NCI-H345 treated with DMSO at 0.1 percent for 48 hours (cell line): ENCODE measurements around the gene USP12.
"Not testable (repeated sequence)": the region's sequence is repeated elsewhere in the genome, so short reads cannot be mapped to it uniquely, and the experiment has no call there.

Experiments used
- DNase-seq: peaks from one replicate; lab custom pipeline; 2025; ENCODE audit not compliant: unreplicated experiment; lab: John Stamatoyannopoulos, UW

USP12 gene

GRCh38 chr13:27080018-27080948 is 91.3 kb downstream of the USP12 start:
- no peak for DNase-seq

DNA sequence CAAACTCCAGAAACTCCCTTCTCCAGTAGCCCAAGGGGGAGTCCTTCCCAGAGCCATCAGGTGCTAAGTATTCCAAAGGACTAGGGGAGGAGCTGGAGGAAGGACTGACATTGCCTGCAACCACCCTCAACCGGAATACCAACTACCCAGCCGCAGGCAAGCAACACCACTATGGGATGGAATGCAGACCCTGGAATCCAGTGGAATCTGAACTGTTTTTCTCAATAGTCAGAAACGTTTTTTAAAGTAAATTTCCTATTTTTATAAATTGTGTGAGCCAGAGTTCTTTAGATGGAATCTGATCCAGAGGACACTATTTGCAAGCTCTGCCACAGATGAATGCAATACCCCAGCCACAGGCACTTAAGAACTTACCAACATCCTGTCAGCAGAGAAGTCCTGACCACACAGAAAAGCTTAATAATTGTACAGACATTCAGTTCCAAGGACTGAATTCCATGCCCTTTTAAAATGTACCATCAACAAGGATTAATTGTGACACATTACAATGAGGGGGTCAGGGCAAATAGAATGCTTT is 92.1 kb downstream of the USP12 start:
- DNase-seq, result no peak

DNA sequence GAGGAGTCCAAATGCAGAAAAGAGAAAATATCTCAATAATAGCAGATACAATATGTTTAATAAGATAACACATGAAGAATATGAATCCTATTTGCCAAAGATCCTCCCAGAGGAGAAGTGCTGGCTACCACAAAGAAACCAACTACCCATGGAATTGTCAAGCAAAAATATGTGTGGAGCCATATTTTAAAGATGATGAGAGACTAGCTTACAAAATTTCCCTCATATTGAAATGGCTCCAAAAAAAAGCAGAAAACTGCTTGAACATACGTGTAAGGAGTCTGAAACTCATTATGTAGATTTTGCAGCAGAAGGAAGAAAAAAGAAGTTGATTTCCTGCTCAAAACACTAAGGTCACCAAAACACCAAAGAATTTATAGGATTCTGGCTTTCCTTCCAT is 94.2 kb downstream of the USP12 start:
- DNase-seq, result no peak

DNA sequence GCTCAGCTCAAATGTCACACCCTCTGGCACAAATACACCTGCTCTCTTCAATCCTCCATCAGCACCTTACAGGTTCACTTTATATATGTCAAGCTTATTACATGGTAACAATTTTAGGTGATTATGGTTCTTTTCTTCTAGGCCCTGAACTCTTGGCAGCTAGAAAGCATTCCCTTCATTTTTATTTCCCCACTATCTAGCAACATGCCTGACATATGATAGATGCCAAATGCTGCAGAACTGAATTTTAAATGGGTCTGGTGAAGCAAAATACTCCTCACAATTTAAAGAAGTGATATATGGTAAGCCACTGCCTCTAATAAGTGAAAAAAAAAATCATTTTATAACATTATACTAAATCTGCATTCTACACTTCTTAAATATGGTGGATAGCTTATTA is 95.2 kb downstream of the USP12 start:
- no peak for DNase-seq

- DNase-seq, result no peak
Measured at GRCh38 chr13:27073186-27073585, 98.4 kb downstream of the USP12 start.

GRCh38 chr13:27066123-27066522 is 105.5 kb downstream of the USP12 start:
- DNase-seq, result not testable (repeated sequence)

DNA sequence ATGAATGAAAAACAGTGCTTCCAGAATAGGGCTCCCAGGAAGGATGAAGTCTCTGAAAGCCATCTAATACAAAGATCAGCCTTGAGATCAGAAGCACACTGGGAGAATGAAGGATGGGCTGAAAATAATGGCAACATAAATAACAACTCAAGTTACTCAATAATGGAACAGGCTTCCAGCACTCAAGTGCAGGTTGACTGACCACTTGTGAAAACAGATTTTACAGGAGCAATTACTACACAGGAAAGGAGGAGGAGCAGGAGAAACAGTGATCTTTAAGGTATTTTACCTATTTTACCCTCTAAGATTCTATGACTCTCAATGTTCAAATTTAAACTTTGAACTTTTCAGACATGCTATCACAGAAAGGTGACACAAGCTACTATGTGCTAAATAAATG is 106.0 kb downstream of the USP12 start:
- no peak for DNase-seq

DNA sequence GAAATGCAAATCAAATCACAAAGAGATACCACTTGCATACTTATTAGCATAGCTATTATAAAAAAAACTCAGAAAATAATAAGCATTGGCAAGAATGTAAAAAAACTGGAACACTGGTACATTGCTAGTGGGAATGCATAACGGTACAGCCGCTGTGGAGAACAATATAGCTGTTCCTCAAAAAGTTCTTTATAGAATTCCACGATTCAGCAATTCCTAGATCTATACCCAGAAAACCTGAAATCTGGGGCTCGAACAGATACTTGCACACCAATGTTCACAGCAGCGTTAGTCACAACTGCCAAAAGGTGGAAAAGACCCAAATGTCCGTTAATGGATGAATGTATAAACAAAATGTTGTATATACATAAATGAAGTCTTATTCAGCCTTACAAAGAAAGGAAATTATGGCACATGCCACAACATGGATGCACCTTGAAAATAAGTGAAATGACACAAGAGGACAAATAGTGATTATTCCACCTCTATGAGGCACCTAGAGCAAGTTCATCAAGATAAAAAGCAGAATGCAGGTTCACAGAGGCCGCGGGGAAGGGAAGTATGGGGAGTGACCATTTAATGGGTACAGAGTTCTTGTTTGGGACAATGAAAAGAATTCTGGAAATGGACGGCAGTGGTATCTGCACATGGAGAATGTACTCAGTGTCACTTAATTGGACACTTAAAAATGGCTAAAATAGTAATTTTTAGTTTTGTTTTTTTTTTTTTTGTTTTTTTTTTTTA is 107.2 kb downstream of the USP12 start:
- no peak for DNase-seq

DNA sequence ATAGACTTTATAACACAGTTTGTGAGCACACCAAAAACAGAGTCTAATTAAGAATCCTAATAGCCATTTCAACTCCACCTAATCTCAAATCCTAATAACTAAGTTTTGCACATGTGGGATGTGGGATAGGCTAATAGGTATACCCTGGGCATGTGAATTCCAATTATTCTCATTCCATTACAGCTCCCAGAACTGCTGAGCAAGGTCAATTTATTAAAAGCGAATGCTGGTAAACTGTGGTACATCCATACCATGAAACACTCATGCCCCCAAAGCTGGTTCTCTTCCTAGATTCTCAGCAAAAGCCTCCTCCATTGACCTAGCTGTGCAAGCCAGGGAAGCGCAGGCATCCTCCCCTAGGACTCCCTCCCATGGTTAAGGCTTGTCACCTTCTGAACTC is 113.8 kb downstream of the USP12 start:
- no peak for DNase-seq

GRCh38 chr13:27055526-27055925 is 116.1 kb downstream of the USP12 start:
- DNase-seq, result no peak

DNA sequence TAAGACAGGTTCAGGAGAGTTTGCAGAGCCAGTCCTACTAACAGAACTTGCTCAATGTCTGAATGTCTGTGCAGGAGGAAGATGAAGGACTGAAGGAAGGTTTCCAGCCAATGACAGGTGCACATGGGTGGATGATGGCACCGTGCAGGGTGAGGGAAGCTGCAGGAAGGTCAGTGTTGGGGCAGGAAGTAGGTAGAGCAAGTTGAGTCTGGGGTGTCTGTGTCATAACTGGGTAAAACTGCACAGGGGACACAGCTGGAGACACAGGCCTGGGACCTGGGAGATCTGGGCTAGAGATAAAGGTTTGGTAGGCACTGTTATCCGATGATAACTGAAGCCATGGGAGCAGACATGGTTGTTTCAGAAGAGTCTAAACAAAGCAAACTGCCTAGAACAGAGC is 116.9 kb downstream of the USP12 start:
- DNase-seq, result no peak

- no peak for DNase-seq
Measured at GRCh38 chr13:27053902-27054595, 117.6 kb downstream of the USP12 start.

DNA sequence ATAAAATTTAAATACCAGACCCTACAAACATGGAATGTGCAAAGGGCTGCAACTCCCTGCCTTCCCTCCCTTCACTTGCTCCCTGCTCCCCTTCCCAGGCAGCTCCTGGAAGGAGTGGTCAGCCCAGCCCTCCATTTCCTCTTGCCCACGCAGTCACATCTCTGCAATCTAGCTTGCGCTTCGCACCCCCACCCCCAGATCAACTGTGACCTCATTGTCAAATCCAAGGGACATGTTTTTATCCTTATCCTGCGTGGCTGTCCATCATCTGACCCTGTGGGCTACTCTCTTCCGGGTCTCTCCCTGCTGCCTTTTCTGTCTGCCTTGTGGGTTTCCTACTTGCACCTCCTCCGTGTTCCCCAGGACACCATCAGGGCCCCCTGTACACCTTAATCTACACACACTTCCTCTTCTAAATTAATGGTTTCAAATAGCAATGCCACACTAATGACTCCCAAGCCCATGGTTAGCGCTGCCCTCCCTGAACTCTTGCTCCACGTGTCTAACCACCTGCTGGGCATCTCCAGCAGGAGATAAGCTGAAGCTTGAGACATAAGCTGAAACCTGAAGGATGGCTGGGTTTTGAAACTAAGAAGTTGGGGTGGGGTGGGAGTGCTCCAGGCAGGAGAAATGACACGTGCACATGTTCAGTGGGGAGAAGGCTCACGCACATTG is 118.3 kb downstream of the USP12 start:
- DNase-seq, result no peak

DNA sequence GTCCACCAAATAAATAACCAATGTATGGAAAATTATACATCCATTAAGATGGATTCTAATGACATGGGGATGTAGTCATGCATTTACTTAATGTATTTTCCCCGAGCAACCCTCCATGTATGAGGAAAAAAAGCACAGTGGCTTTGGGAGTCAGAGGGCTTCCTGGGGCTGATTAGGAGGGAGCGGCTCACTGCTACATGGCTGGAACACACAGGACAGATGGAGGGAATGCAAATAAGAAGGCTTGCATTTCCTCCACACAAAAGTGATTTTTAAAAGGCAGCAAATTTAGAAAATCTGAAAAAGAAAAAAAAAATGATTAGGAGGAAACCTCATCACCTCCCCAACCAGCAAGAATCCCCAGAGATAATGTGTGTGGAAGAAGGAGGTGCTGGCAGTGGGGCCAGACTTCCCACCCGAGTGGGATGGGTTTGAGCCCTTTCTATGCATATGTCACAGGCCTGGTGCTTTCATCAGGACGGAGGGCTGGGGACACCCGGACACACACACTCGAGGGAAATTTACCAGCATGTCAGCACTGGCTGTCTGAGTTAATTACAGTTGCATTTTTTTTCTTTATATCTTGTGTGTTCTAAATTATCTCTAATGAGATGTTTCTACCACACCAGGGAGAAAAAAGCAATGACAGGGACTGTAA is 118.9 kb downstream of the USP12 start:
- DNase-seq, result no peak

DNA sequence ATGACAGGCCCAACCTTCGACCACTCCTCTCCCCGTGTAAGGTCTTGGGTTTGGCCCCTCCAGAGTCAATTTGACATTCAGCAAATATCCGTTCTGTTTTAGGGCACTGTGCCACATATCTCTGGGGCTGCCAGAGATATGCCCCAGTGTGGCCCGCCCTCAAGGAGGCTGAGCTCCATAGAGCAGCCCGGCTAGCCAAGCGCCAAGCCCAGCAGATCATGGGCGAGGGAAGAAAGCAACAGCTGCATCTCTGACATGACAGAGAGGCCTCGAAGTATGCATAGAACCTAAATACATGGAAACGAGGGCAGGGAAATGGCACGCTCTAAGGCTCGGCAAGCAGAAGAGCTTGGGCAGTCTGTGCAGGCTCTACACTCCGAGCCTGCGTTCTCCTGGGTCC is 124.5 kb downstream of the USP12 start:
- no peak for DNase-seq

- DNase-seq, result no peak
Measured at GRCh38 chr13:27044837-27045570, 126.6 kb downstream of the USP12 start.

GRCh38 chr13:27043013-27043412 is 128.6 kb downstream of the USP12 start:
- DNase-seq, result no peak

DNA sequence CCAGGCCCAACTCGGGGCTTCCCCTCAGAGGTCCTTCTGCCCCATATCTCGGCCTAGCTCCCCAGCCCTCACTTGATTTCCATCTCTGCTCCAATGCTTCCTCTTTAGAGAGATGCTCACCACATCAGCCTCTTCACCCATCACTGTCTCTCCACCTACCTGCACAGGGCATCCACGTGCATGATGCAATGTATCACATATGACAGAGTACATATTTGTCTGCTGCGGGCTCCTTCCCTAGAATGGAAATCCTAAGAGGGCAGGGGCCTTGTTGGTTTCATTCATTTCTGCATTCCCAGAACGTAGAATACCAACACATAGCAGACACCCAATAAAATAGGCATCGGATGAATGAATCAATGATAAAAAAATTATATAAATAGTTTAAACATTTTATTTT is 130.3 kb downstream of the USP12 start:
- no peak for DNase-seq

GRCh38 chr13:27040826-27041108 is 130.8 kb downstream of the USP12 start:
- no peak for DNase-seq

DNA sequence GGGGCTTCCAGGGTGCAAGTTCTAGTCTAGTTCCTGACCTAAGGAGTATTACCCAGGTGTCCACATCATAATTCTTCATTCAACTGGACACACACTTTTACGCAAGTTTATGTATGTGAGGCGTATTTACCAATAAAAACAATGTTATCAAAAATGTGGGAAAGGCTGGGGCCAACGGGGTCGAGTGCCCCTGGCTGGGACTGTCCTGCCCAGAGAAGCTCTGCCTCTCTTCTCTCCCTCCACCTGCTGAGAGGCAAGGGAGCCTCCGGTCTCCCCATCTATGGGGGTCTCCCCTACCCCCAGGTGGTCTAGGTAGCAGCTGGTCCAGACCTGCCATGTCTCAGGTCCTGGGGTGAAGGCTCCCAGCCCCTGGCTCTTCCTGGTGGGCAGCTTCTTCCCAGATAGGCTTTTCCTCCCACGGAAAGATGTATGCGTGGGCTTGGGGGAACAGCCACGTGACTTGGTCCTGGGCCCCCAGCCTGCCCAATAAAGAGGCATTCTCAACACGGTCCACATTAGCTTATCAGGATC is 132.4 kb downstream of the USP12 start:
- no peak for DNase-seq
